Measurements from ENCODE around the gene C1orf87.

Gene C1orf87

DNA sequence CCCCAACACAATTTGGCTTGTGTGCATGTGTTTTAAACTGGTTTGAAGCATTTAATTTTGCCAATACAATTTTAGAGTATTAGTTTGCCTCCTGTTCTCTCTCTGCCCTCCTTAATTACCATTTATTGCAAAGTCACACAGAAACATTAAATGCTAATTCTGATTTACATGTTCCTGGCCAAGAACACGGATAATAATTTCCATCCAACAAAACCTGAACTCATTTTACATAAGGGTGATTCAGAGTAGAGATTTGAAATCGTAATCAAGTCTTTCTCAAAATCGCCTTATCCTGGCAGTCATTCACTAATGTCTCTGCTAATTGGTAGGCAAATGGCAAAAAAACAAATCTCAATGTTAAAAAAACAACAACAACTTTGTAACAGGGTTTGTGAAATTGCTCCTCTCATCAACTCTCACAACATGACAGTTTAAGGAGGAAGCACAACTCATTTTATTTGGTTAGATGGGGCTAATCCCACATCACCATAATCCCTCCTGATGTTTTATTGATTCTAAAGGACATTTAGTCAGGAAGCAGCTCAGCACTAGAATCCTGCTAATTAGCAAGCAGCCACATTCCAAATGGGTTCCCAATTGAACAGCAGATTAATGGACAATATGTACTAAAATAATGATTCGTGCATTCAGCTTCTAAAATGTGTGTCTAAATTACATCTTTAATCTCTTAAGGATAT is 55.9 kb downstream of the C1orf87 start:
- in situ Hi-C loops (cut with MboI; ENCODE audit: low sequenced_read_pairs, unreplicated experiment), result no loop called here
- DNase-seq (ENCODE audit: low spot score), result no peak
- TF ChIP-seq, protein P1, sequence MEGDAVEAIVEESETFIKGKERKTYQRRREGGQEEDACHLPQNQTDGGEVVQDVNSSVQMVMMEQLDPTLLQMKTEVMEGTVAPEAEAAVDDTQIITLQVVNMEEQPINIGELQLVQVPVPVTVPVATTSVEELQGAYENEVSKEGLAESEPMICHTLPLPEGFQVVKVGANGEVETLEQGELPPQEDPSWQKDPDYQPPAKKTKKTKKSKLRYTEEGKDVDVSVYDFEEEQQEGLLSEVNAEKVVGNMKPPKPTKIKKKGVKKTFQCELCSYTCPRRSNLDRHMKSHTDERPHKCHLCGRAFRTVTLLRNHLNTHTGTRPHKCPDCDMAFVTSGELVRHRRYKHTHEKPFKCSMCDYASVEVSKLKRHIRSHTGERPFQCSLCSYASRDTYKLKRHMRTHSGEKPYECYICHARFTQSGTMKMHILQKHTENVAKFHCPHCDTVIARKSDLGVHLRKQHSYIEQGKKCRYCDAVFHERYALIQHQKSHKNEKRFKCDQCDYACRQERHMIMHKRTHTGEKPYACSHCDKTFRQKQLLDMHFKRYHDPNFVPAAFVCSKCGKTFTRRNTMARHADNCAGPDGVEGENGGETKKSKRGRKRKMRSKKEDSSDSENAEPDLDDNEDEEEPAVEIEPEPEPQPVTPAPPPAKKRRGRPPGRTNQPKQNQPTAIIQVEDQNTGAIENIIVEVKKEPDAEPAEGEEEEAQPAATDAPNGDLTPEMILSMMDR (IDR thresholded peaks at IDR 0.05; ENCODE audit: borderline replicate concordance, control extremely low read depth, extremely low read depth, insufficient read depth, missing control alignments), result no peak

DNA sequence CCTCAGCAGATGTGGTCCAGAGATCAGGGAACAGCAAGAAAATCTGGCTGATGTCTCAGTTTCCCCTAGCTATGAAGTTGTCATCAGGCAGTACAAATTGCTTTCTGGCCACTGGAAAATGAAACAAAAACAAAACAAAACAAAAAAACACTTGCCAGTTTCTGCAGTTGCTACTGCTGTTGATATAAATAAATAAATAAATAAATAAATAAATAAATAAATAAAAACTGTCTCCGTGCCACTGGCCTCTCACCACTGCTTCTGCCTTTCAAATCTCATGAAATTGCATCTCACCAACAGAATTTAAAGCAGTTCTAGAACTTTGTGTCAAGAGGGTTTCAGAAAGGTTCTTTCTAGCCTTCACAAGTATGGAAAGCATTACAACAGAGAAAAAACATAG is 62.9 kb downstream of the C1orf87 start:
- in situ Hi-C loops (cut with MboI; ENCODE audit: low sequenced_read_pairs, unreplicated experiment), result no loop called here
- TF ChIP-seq, protein P1 (IDR thresholded peaks at IDR 0.05; ENCODE audit: borderline replicate concordance, control extremely low read depth, extremely low read depth, insufficient read depth, missing control alignments), result no peak
- no peak for DNase-seq (ENCODE audit: low spot score)

DNA sequence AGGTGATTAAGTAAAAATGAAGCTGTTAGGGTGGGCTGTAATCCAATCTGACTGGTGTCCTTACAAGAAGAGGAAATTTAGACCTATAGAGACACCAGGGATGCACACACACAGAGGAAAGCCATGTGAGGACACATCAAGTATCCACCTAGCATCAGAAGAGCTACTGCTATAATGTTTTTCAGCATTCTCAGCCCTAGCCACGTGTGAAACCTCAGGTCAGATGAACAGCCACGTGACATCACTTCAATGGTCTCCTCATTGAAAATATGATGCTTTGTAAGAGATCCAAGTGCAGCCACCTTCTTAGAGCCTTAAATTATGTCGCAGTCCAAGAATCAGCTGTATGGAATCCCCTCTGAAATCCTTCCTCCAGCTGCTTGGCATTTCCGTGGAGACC is 65.1 kb downstream of the C1orf87 start:
- TF ChIP-seq, protein P1 (IDR thresholded peaks at IDR 0.05; ENCODE audit: borderline replicate concordance, control extremely low read depth, extremely low read depth, insufficient read depth, missing control alignments), result no peak
- in situ Hi-C loops (cut with MboI; ENCODE audit: low sequenced_read_pairs, unreplicated experiment), result no loop called here
- no peak for DNase-seq (ENCODE audit: low spot score)

DNA sequence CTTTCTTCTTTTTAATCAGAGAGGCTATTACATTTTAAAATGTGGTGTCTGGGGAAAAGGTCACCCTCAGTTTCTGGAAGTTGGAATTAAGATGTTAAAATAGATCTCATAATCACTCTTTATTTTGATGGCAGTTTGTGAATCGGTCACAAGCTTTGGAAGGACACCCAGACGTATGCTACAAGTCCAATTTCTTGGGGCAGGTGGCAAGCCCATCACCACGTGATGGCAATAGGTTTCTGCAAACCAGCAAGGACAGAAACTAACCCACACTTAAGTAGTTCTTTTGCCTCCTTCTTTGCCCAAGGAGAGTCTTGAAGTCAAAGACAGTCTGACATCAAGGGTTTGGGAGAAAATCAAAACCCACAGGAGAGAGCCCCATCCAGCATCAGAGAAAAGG is 72.9 kb downstream of the C1orf87 start:
- in situ Hi-C loops (cut with MboI; ENCODE audit: low sequenced_read_pairs, unreplicated experiment), result no loop called here
- no peak for DNase-seq (ENCODE audit: low spot score)
- TF ChIP-seq, protein P1 (IDR thresholded peaks at IDR 0.05; ENCODE audit: borderline replicate concordance, control extremely low read depth, extremely low read depth, insufficient read depth, missing control alignments), result no peak

DNA sequence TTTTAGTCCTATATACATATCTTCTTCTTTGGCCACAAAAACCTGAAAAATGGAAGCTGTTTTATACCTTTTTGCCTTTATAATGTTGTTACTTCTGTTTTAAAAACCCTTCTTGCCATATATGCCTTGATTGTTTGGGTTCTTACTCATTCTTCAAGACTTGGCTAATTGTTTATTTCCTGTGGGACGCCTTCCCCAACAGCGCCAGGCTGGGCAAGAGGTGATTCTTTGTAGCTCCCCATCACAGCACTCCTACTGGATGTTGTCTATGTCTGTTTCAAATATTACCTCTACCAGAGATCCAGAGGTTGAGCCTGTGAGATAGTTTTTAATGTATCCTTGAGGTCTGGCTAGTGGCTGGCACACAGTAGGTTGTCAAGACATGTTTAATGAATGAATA is 73.8 kb downstream of the C1orf87 start:
- no peak for DNase-seq (ENCODE audit: low spot score)
- TF ChIP-seq, protein P1 (IDR thresholded peaks at IDR 0.05; ENCODE audit: borderline replicate concordance, control extremely low read depth, extremely low read depth, insufficient read depth, missing control alignments), result no peak
- in situ Hi-C loops (cut with MboI; ENCODE audit: low sequenced_read_pairs, unreplicated experiment), result no loop called here

DNA sequence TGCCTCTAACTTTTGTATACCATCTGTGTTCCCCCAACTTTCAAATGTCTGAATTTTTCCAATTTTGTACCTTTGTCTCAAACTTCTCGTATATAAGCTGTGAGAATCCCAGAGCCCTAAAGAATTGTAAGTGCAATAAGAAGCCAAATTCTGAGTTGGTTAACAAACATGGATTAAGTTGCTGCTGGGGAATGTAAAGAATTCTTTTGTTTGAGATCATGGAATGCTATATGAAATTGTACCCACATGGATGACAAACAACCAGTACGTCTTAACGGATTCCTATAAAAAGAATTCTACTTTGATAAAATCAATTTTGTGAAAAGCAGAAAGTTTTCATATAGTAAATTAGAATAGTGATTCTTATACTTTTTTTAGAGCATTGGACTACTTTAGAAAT is 74.6 kb downstream of the C1orf87 start:
- TF ChIP-seq, protein P1 (IDR thresholded peaks at IDR 0.05; ENCODE audit: borderline replicate concordance, control extremely low read depth, extremely low read depth, insufficient read depth, missing control alignments), result no peak
- DNase-seq (ENCODE audit: low spot score), result no peak
- in situ Hi-C loops (cut with MboI; ENCODE audit: low sequenced_read_pairs, unreplicated experiment), result no loop called here

Measured in GM13976 (cell line).